Anterior cingulate cortex (tissue), 58 donors: ENCODE data around the gene COG2.
"Not testable (repeated sequence)": the region's sequence is repeated elsewhere in the genome, so short reads cannot be mapped to it uniquely, and the experiment has no call there.

ENCODE experiments used
- DNase-seq, 58 donors: peaks; one replicate each; lab custom pipeline; 2025; lab: John Stamatoyannopoulos, UW

The COG2 gene, protein sequence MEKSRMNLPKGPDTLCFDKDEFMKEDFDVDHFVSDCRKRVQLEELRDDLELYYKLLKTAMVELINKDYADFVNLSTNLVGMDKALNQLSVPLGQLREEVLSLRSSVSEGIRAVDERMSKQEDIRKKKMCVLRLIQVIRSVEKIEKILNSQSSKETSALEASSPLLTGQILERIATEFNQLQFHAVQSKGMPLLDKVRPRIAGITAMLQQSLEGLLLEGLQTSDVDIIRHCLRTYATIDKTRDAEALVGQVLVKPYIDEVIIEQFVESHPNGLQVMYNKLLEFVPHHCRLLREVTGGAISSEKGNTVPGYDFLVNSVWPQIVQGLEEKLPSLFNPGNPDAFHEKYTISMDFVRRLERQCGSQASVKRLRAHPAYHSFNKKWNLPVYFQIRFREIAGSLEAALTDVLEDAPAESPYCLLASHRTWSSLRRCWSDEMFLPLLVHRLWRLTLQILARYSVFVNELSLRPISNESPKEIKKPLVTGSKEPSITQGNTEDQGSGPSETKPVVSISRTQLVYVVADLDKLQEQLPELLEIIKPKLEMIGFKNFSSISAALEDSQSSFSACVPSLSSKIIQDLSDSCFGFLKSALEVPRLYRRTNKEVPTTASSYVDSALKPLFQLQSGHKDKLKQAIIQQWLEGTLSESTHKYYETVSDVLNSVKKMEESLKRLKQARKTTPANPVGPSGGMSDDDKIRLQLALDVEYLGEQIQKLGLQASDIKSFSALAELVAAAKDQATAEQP

DNA sequence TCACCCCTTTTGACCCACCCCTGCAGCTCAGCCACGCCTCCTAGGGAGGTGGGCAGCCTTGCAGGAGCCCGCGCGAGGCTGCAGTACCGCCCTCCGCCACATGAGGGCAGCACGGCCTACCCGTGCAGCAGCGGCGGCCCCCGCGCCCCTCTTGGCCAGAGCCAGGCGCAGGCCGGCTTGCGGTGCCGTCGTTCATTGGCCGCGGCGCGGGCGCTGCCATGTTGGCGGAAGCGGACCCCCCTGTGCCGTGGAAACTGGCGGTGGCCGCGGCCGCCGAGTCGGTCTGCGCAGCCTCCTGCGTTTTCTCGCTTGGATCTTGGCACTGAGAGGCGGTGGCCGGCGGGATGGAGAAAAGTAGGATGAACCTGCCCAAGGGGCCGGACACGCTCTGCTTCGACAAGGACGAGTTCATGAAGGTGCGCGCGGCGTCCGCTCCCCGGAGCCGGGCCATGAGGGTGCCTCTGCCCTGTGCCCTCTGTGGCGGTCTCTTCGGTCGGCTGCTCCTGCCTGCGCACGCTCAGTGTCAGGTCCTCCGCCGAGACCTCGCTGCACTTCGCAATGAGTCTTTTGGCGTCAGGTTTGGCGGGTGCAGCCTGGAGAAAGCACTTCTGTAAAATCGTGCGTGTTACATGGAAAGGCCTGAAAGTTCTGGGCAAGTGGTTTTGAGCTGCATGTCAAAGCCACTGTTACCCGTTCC lies at the start of gene COG2:
Gene COG2 (plus strand): TSS at position 219 of the 697 bp plus-strand sequence. CDS start 126 bp downstream, at position 345.
- peak; percentile 52 to 97 (median 90) for DNase-seq

DNA sequence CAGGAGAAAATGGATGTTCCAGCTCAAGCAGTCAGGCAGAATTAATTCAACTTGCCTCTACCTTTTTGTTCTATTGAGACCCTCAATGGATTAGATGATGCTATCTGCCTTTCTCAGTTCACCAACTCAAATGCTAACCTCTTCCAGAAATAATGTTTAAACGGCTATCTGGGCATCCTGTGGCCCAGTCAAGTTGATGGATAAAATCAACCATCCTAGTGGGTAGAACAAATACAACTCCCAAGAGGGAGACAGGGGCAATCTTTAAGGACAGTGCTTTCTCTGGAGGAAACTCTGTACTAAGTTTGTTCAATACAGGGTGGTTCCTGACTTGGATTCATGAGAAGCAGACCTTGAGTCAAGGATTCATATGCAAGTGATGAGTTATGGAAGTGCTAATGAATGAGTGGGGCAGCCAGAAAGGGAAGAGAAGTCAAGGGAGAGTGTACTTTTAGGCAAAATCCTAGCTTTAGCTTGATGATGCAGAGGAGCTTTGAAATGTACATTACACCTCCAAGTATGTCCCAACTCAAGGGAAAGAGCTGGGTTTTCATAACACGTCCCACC lies 49.4 kb upstream of the COG2 start:
- DNase-seq: no peak

DNA sequence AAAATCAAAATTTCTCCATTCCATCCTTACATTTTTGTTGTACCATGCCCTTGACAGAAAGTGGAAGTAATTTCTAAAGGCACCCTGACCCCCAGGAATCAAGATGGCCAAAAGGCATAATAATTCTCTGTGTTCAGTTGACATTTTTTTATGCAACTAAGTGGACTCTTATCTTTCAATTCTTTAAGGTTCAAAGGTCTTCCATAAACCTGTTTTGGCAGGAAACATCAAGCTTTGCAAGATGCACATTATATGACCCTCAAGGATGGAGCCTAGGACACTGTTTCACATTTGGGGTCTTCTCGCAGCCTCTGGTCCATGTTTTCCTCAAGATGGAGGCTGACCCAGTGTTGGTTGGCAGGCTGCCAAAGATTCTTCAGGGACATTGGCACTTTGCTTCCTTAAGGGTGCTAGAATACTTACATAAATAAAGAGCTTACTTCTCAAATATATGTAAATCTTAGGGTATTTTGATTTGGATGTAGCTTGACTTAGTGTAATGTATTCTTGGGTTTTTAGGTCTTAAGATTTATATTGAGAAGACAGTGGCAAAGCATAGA lies 48.0 kb upstream of the COG2 start:
- DNase-seq: no peak

DNA sequence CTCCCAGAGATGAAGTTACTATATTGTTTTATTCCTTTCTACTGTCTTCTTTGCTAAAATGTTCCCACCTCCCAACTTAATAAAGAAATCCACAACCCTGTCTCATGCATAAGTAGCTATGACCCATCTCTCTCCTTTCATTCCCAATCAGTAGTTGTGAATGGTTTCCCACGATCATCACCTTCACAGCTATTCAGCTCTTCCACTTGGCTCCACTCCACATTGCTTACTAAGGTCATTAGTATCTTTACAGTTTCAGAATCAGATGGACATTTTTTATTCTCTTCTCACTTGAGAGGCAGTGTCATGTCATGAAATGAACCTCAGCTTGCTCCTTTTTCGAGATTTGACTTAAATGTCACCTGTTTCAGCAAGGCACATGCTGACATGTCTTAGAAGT lies 47.1 kb upstream of the COG2 start:
- no peak for DNase-seq

- no peak for DNase-seq
Measured at GRCh38 chr1:230596306-230596705, 46.0 kb upstream of the COG2 start.

GRCh38 chr1:230598745-230599144 lies 43.5 kb upstream of the COG2 start:
- DNase-seq: no peak

DNA sequence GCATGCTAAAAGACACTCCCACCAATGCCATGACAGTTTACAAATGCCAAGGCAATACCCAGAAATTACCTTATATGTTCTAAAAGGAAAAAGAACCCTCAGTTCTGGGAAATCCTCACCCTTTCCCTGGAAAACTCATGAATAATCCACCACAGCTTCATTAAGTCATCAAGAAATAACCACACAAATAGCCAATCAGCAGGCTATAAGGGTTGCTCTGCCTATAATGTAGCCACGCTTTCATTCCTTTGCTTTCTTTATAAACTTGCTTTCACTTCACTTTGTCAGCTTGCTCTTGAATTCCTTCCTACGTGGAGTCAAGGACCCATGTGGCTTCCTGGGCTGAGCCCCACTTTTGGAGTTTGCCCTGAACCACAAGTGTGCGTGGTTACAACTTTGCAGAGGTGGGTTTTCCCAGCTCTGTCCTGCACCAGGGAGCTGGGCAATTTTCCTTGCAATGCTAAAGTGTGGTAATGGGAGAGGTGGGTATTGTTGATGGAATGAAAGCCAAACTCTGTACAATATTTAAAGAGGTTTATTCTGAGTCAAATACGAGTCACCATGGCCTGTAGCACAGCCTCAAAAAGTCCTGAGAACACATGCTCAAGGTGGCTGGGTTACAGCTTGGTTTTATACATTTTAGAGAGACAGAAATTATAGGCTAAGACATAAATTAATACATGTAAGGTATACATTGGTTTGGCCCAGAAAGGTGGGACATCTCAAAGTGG lies 42.2 kb upstream of the COG2 start:
- no peak for DNase-seq

GRCh38 chr1:230600657-230601400 lies 41.5 kb upstream of the COG2 start:
- not testable (repeated sequence) for DNase-seq

DNA sequence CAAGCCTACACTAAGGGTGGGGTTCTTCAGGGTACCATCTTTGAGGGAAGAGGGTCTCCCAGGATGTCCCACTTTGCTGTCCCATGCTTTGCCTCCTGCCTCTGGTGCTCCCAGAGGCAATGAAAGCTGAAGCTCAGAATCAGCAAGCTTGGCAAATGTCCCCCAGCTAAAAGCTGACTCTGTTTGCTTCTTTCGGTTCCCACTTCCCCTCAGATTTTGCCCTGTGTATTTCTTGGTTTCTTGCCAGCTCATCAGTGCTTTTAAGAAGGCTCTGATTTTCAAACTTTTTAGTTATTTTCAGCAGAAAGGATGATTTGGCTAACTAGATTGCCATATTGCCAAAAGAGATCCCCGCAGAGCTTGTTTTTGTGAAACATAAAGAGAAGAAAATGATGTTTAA lies 33.1 kb upstream of the COG2 start:
- DNase-seq: peak in 2 of 58 donors; percentile 2 to 3

GRCh38 chr1:230610589-230610988 lies 31.7 kb upstream of the COG2 start:
- DNase-seq: no peak

DNA sequence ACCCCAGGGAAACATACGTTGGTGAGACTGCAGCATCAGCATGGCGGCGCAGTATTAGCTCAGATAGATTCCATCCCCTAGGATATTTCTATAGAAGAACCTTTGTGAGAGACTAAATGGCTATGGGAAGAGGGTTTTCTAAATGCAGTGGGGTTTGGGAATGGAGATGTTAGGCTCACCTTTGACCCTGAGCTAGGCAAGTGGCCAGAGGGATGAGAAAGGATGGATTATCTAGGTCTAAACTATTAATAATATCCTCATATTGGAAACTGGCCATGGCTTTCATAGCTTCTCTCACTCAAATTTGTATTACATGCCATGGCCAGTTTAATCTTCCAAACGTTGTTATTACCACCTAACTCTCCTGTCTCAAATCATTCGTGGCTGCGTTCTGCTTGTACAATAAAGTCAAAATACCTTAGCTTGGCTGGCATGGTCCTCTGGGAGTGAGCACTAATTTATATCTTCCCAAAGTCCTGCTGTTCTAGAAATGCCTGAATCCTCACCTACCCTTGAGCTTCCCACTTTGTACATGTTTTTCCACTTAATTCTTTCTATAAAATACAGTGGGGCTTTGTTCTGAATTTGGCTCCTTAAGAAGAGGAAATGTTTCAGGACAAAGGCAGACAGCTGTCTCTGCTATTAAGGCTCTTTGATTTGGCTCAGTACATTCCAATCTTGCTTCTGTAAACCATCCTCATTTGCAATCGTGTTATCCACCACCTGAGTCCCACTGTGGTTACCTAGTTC lies 31.0 kb upstream of the COG2 start:
- no peak for DNase-seq

- no peak for DNase-seq
Measured at GRCh38 chr1:230611878-230612235, 30.4 kb upstream of the COG2 start.

- no peak for DNase-seq
Measured at GRCh38 chr1:230612651-230613050, 29.6 kb upstream of the COG2 start.

GRCh38 chr1:230614121-230614520 lies 28.2 kb upstream of the COG2 start:
- peak in 3 of 58 donors; percentile 1 to 19 (median 5) for DNase-seq

GRCh38 chr1:230618537-230618936 lies 23.7 kb upstream of the COG2 start:
- DNase-seq: no peak

DNA sequence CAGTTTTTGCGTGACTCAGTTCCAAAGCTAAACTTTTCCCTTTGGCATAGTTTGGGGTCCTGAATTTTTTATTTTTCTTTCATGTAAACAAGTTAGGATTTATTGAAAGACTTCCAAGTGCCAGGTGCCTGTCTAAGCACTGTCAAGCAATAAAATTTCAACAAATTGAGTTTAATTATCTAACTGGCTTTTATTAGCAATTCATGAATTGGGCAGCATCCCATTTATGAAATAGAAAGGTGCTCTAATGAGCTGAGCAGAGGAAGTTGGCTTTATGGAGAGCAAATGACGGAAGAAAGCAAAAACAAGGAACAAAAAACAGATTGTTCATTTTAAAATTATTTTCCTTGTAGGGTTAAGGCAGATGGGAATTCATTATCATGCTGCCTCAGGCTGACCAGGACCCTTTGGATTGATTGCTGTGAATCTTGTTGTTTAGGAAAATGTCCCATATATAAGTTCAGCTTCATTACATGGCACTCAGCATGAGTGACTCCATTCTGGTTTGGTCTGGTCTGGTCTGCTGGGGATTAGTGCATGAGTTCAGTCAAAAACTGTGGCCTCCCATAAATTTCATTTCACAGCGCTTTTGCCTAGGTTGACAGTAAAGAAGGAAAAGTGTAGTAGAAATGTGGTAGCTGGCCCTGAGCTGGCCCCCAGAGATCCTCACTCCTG lies 21.5 kb upstream of the COG2 start:
- DNase-seq: no peak

- DNase-seq: no peak
Measured at GRCh38 chr1:230621324-230622030, 20.8 kb upstream of the COG2 start.
